Measurements from ENCODE around the gene KRT76.

KRT76 gene

DNA sequence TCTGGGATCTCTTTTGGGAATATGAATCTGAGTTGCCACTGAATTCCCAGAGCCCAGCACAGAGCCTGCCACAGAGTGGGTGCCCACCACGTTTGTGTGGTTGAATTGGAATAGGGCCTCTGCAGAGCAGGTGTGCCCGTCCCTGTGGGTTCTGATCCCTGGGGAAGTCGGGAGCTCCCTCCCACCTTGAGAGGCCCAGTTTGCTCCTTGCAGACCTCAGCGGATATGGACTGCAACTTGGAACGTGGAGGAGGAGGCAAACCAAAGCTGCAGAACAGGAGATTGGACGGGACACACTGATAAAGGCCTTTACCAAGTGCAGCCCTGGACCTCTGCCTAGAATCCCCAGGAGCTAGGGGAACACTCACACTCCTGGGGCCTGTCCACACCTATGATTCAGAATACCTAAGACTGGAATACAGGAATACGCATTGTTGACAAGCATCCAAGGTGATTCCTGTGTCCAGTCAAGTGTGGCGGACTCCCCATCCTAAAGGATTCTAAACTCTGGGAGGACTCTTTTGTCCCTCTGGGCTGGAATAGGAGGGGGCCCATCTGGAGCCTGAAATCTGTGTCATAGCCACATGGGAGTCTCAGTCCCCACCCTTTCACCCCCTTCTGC is 2.4 kb downstream of the KRT76 start:
- no peak for DNase-seq (ENCODE audit: low spot score)
- TF ChIP-seq, protein P1, sequence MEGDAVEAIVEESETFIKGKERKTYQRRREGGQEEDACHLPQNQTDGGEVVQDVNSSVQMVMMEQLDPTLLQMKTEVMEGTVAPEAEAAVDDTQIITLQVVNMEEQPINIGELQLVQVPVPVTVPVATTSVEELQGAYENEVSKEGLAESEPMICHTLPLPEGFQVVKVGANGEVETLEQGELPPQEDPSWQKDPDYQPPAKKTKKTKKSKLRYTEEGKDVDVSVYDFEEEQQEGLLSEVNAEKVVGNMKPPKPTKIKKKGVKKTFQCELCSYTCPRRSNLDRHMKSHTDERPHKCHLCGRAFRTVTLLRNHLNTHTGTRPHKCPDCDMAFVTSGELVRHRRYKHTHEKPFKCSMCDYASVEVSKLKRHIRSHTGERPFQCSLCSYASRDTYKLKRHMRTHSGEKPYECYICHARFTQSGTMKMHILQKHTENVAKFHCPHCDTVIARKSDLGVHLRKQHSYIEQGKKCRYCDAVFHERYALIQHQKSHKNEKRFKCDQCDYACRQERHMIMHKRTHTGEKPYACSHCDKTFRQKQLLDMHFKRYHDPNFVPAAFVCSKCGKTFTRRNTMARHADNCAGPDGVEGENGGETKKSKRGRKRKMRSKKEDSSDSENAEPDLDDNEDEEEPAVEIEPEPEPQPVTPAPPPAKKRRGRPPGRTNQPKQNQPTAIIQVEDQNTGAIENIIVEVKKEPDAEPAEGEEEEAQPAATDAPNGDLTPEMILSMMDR (IDR thresholded peaks at IDR 0.05; ENCODE audit: extremely low read depth, missing control alignments), result no peak

DNA sequence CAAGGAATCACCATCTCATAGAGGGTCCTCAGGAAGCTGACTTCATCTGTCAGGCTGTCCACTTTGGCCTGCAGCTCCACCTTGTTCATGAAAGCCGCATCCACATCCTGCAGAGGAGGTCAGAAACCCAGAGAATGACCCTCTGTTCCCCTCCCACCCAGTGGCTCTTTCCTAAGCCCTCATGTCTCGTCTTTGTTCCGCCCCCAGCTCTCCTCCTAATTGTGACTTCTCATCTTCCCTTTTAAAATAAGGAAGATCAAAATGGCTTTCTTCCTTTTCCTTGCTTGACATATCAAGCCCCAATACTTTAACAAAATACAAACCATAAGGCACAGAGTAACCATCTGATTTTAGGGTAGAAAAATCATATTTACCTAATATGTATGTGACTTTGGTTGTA is 4.4 kb downstream of the KRT76 start:
- DNase-seq (ENCODE audit: low spot score), result no peak
- TF ChIP-seq, protein P1 (IDR thresholded peaks at IDR 0.05; ENCODE audit: extremely low read depth, missing control alignments), result no peak

DNA sequence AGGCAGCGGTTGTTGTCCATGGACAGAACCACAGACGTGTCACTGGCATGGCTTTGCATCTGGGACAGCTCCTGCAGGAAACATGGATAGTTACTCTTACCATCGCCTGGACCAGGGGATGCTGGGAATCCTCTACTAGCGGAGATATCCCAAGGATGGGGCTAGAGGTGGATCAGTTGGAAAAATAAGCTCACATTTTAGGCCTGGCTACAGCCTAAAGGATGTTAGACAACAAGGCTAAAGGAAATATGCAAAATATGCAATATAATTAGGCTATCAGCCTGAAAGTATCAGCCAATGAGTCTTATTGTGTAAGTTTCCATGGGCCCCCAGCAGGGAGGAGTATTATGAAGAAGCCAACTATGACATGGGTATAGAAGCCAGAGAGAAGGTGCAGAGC is 5.0 kb downstream of the KRT76 start:
- DNase-seq (ENCODE audit: low spot score), result no peak
- TF ChIP-seq, protein P1 (IDR thresholded peaks at IDR 0.05; ENCODE audit: extremely low read depth, missing control alignments), result no peak

DNA sequence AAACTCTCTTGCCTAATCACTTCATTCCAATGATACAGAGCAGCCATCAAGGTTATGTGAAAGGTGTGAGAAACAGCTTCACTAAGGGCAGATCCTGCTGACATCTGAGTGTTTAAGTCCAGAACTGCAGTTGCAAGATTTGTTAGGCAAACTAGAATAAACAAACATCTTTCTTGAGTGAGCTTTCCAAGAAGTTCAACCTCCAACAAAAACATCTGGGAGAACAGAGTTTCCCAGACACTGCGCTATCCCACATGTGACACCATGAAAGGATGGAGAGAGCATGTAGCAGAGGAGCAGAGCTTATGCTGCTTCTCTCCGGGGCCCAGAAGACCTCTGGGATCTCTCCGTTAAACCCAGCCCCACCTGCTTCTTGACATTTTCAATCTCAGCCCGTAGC is 5.6 kb downstream of the KRT76 start:
- TF ChIP-seq, protein P1 (IDR thresholded peaks at IDR 0.05; ENCODE audit: extremely low read depth, missing control alignments), result no peak
- no peak for DNase-seq (ENCODE audit: low spot score)

DNA sequence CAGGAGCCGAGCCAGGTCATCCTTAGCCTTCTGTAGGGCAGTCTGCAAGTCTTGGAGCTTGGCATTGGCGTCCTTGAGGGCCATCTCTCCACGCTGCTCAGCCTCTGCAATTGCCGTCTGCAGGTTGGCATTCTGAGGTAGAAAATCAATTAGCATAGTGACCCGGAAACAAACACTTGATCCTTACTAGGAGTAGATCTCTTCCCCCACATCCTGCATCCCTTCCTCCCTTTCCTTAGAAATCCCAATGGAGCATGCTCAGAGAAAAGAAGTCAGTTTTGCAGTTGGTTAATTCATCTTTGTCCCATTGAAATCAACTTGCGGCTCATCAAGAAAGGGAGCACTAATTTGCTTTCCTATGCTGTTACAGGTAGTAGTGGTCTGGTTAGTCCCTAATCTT is 6.1 kb downstream of the KRT76 start:
- TF ChIP-seq, protein P1 (IDR thresholded peaks at IDR 0.05; ENCODE audit: extremely low read depth, missing control alignments), result no peak
- DNase-seq (ENCODE audit: low spot score), result no peak

DNA sequence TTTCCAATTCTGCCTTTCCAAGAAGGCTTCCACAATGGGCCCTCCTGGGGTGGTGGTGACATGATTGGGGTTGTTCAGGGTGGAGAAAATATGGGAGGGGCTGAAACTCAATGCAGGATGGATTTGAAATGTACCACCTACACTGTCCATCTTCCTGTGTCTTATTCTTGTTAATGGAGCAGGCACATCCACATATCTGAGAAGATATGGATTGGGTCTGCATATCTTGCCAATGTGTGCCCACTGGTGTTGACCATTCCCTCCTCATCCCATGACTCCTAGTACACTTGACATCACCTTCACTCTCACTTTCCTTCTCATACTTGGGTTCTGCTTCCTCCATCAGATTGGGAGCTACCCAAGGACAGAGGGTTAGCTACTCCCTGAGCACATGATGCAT is 7.2 kb downstream of the KRT76 start:
- TF ChIP-seq, protein P1 (IDR thresholded peaks at IDR 0.05; ENCODE audit: extremely low read depth, missing control alignments), result no peak
- no peak for DNase-seq (ENCODE audit: low spot score)

DNA sequence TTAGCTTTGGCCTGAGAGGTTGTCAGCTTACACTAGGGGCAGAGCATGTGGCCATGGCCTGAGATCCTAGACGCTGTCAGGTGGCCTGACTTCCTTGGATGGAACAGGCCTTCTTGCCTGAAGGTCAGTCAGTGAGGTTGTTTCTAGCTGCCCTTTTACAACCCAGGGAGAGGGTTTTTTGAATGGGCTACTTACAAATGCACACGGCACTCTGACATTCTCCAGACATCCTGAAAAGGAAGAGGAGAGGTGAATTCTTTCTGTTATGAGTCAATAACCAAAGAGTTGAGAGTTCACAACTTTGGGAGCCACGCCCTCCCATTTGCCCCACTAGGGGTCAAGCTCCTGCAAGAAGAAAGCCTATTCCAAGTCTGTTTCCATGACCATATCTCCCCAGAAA is 7.8 kb downstream of the KRT76 start:
- TF ChIP-seq, protein P1 (IDR thresholded peaks at IDR 0.05; ENCODE audit: extremely low read depth, missing control alignments), result no peak
- no peak for DNase-seq (ENCODE audit: low spot score)
